H9 (cell line): ENCODE results near the gene WDR72. TPM values are rescaled to one million over a fixed set of nuclear protein-coding genes. Genes with fewer than 3 reads are reported as not detected.

ENCODE experiments used
- DNase-seq: peaks from one replicate; pipeline ENCODE4 v3.0.0-alpha.2; 2017
- H2AFZ ChIP-seq: one replicate; pipeline ENCODE4 v1.6.1; 2013; ENCODE audit warnings: mild to moderate bottlenecking, low read length, control low read depth, moderate library complexity
- H2AK5ac ChIP-seq: 2 replicates; pipeline ENCODE4 v1.6.1; 2013; ENCODE audit warnings: low read length, control low read depth, mixed read lengths; ENCODE audit not compliant: insufficient read length
- H2BK120ac ChIP-seq: one replicate; pipeline ENCODE4 v1.6.1; 2013; ENCODE audit warnings: low read depth, mild to moderate bottlenecking, low read length, control low read depth, inconsistent platforms; ENCODE audit not compliant: poor library complexity, severe bottlenecking
- H2BK12ac ChIP-seq: 2 replicates; pipeline ENCODE4 v1.6.1; 2013; ENCODE audit warnings: low read length, control low read depth, mixed read lengths, low read depth; ENCODE audit not compliant: insufficient read length
- H2BK15ac ChIP-seq: 2 replicates; pipeline ENCODE4 v1.6.1; 2013; ENCODE audit warnings: low read depth, low read length, control low read depth
- H2BK20ac ChIP-seq: one replicate; pipeline ENCODE4 v1.6.1; 2013; ENCODE audit warnings: low read depth, mild to moderate bottlenecking, low read length, control low read depth, inconsistent platforms; ENCODE audit not compliant: poor library complexity, severe bottlenecking
- H2BK5ac ChIP-seq: 2 replicates; pipeline ENCODE4 v1.6.1; 2013; ENCODE audit warnings: low read length, control low read depth, mixed read lengths; ENCODE audit not compliant: insufficient read length
- H3K14ac ChIP-seq: 2 replicates; pipeline ENCODE4 v1.6.1; 2013; ENCODE audit warnings: low read length, control low read depth; ENCODE audit not compliant: insufficient read depth
- H3K18ac ChIP-seq: 2 replicates; pipeline ENCODE4 v1.6.1; 2013; ENCODE audit warnings: low read depth, mild to moderate bottlenecking, mixed read lengths, low read length, control low read depth; ENCODE audit not compliant: insufficient read length
- H3K23ac ChIP-seq: 2 replicates; pipeline ENCODE4 v1.6.1; 2013; ENCODE audit warnings: low read length, control low read depth, mixed read lengths, low read depth; ENCODE audit not compliant: insufficient read length
- H3K23me2 ChIP-seq: 2 replicates; pipeline ENCODE4 v1.6.1; 2013; ENCODE audit warnings: low read depth, mild to moderate bottlenecking, mixed read lengths, low read length, control low read depth; ENCODE audit not compliant: insufficient read length, poor library complexity, severe bottlenecking
- H3K27ac ChIP-seq: 2 replicates; pipeline ENCODE4 v1.5.1; 2013; ENCODE audit warnings: low read length, control low read depth, mixed read lengths, low read depth; ENCODE audit not compliant: insufficient read length
- H3K27me3 ChIP-seq: 2 replicates; pipeline ENCODE4 v1.6.1; 2013; ENCODE audit warnings: low read length, control low read depth, inconsistent platforms; ENCODE audit not compliant: insufficient read depth
- H3K4ac ChIP-seq: 2 replicates; pipeline ENCODE4 v1.6.1; 2013; ENCODE audit warnings: low read depth, mild to moderate bottlenecking, control low read depth, inconsistent platforms, low read length, moderate library complexity
- H3K4me1 ChIP-seq: 2 replicates; pipeline ENCODE4 v1.6.1; 2013; ENCODE audit warnings: low read length, control low read depth, inconsistent platforms; ENCODE audit not compliant: insufficient read depth
- H3K4me2 ChIP-seq: 2 replicates; pipeline ENCODE4 v1.6.1; 2013; ENCODE audit warnings: low read length, control low read depth, mixed read lengths; ENCODE audit not compliant: insufficient read length, insufficient read depth
- H3K56ac ChIP-seq: 2 replicates; pipeline ENCODE4 v1.6.1; 2013; ENCODE audit warnings: low read depth, mild to moderate bottlenecking, mixed read lengths, low read length, control low read depth; ENCODE audit not compliant: insufficient read length
- H3K79me1 ChIP-seq: 2 replicates; pipeline ENCODE4 v1.6.1; 2013; ENCODE audit warnings: low read depth, mild to moderate bottlenecking, moderate library complexity, low read length, control low read depth, inconsistent platforms; ENCODE audit not compliant: insufficient read depth, poor library complexity, severe bottlenecking
- H3K79me2 ChIP-seq: 2 replicates; pipeline ENCODE4 v1.6.1; 2013; ENCODE audit warnings: low read length, control low read depth, inconsistent platforms; ENCODE audit not compliant: insufficient read depth
- H3K9ac ChIP-seq: 2 replicates; pipeline ENCODE4 v1.6.1; 2013; ENCODE audit warnings: low read length, control low read depth, mixed read lengths; ENCODE audit not compliant: insufficient read length; ENCODE audit errors: extremely low read depth
- H3K9me3 ChIP-seq: one replicate; pipeline ENCODE4 v1.6.1; 2013; ENCODE audit warnings: low read depth, low read length, inconsistent platforms; ENCODE audit not compliant: control insufficient read depth
- H3T11ph ChIP-seq: one replicate; pipeline ENCODE4 v1.6.1; 2013; ENCODE audit warnings: mild to moderate bottlenecking, low read length, control low read depth, inconsistent platforms
- H4K20me1 ChIP-seq: one replicate; pipeline ENCODE4 v1.6.1; 2013; ENCODE audit not compliant: control insufficient read depth, insufficient read length, insufficient read depth
- H4K5ac ChIP-seq: 2 replicates; pipeline ENCODE4 v1.6.1; 2013; ENCODE audit warnings: low read depth, mild to moderate bottlenecking, mixed read lengths, low read length, control low read depth; ENCODE audit not compliant: insufficient read length
- H4K8ac ChIP-seq: replicated peaks from 2 replicates; pipeline ENCODE4 v1.6.1; 2013; ENCODE audit warnings: low read length, control low read depth, mixed read lengths, low read depth; ENCODE audit not compliant: insufficient read length
- H4K91ac ChIP-seq: 2 replicates; pipeline ENCODE4 v1.6.1; 2013; ENCODE audit warnings: low read depth, mild to moderate bottlenecking, moderate library complexity, mixed read lengths, low read length, control low read depth; ENCODE audit not compliant: insufficient read length
- H3K27ac Mint-ChIP-seq, 3 experiments: 2 replicates in 2 of 3; 3 replicates in 1 of 3; pipeline ENCODE4 v1.8.0; 2020 to 2021; ENCODE audit warnings: mixed read lengths in 3 of 3, mild to moderate bottlenecking in 1 of 3, moderate library complexity in 1 of 3
- H3K27me3 Mint-ChIP-seq: 2 replicates; pipeline ENCODE4 v1.8.0; 2021; ENCODE audit warnings: low read depth, mild to moderate bottlenecking, moderate library complexity, mixed read lengths
- H3K36me3 Mint-ChIP-seq, 3 experiments: 2 replicates in 2 of 3; 3 replicates in 1 of 3; pipeline ENCODE4 v1.8.0; 2020 to 2021; ENCODE audit warnings: low read depth in 3 of 3, mixed read lengths in 3 of 3; ENCODE audit not compliant: insufficient read depth in 1 of 3
- H3K4me1 Mint-ChIP-seq, 2 experiments: 2 replicates each; pipeline ENCODE4 v1.8.0; 2020; ENCODE audit warnings: mixed read lengths in 2 of 2
- H3K4me3 Mint-ChIP-seq, 2 experiments: 2 replicates in 1 of 2; 3 replicates in 1 of 2; pipeline ENCODE4 v1.8.0; 2020 to 2021; ENCODE audit warnings: mild to moderate bottlenecking in 2 of 2, mixed read lengths in 2 of 2, moderate library complexity in 1 of 2
- H3K9me3 Mint-ChIP-seq, 2 experiments: 2 replicates in 1 of 2; 3 replicates in 1 of 2; pipeline ENCODE4 v1.8.0; 2020; ENCODE audit warnings: mild to moderate bottlenecking in 2 of 2, mixed read lengths in 2 of 2, moderate library complexity in 1 of 2
- WGBS: extraction: QIAGEN DNeasy Blood & Tissue Kit; methylation state at CpG from one replicate; pipeline ENCODE4 v1.1.7; 2013; ENCODE audit warnings: missing lambda C conversion rate, low lambda C conversion rate, mixed read lengths; ENCODE audit not compliant: insufficient read length; ENCODE audit errors: extremely low coverage; 5-methylcytosine and 5-hydroxymethylcytosine counted together
- total RNA-seq: library from RNA; stranded (reverse); gene quantifications from 2 replicates; pipeline ENCODE4 v1.2.1, GENCODE V29; 2021
- TF ChIP-seq, protein P1 (sequence below): fragments of 200-600 bp; sonication (generic); conservative IDR thresholded peaks from 3 replicates; pipeline ENCODE4 v1.8.0; 2021; ENCODE audit warnings: antibody characterized with exemption, mild to moderate bottlenecking

WDR72 gene
- total RNA-seq, 1 experiment from 2014 or later = 2.9 TPM

- no peak overlapping the region for H3K18ac ChIP-seq
- Mint-ChIP-seq H3K9me3 (no peaks in the 10 kb centered on the region), H3K27me3 (no peaks in the 10 kb centered on the region; the same call in 1 of the 2 replicates)
Measured at GRCh38 chr15:53589520-53590057, 169.9 kb downstream of the WDR72 start.

More at GRCh38 chr15:53589520-53590057, 169.9 kb downstream of the WDR72 start:
- Histone ChIP-seq H2BK15ac (no peak overlapping the region), H2BK20ac (no peak overlapping the region), H4K20me1 (no peaks in the 10 kb centered on the region), H4K5ac (no peak overlapping the region), H3K9ac (no peak overlapping the region), H3K14ac (no peak overlapping the region), H3K23me2 (no peaks in the 10 kb centered on the region), H2AFZ (no peak overlapping the region), H2BK5ac (no peak overlapping the region), H3K79me1 (no peaks in the 10 kb centered on the region), H3K56ac (no peak overlapping the region), H3K23ac (no peak overlapping the region), H3K4ac (no peak overlapping the region), H3K27ac (no peak overlapping the region), H3K9me3 (no peaks in the 10 kb centered on the region), H2BK120ac (no peak overlapping the region), H3K4me2 (no peak overlapping the region), H3T11ph (no peak overlapping the region), H4K91ac (no peak overlapping the region), H2BK12ac (no peak overlapping the region), H3K4me1 (no peaks in the 10 kb centered on the region; the same call in 1 of the 2 replicates), H3K27me3 (no peaks in the 10 kb centered on the region), H3K79me2 (no peaks in the 10 kb centered on the region), H4K8ac (no peak overlapping the region), H2AK5ac (no peak overlapping the region)
- TF ChIP-seq, protein P1, sequence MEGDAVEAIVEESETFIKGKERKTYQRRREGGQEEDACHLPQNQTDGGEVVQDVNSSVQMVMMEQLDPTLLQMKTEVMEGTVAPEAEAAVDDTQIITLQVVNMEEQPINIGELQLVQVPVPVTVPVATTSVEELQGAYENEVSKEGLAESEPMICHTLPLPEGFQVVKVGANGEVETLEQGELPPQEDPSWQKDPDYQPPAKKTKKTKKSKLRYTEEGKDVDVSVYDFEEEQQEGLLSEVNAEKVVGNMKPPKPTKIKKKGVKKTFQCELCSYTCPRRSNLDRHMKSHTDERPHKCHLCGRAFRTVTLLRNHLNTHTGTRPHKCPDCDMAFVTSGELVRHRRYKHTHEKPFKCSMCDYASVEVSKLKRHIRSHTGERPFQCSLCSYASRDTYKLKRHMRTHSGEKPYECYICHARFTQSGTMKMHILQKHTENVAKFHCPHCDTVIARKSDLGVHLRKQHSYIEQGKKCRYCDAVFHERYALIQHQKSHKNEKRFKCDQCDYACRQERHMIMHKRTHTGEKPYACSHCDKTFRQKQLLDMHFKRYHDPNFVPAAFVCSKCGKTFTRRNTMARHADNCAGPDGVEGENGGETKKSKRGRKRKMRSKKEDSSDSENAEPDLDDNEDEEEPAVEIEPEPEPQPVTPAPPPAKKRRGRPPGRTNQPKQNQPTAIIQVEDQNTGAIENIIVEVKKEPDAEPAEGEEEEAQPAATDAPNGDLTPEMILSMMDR = no peak
- DNase-seq = no peak
- peaks cover 13 to 18% of the 10 kb centered on the region in 2 experiments for H3K4me1 Mint-ChIP-seq
- no peaks in the 10 kb centered on the region for H3K36me3 Mint-ChIP-seq
- no CpG with 5 or more reads among the region's 5 CpGs for WGBS
- no peak overlapping the region for H3K4me3 Mint-ChIP-seq
- no peak overlapping the region for H3K27ac Mint-ChIP-seq
